Measurements from ENCODE around the gene TMEM115.

TMEM115 gene

DNA sequence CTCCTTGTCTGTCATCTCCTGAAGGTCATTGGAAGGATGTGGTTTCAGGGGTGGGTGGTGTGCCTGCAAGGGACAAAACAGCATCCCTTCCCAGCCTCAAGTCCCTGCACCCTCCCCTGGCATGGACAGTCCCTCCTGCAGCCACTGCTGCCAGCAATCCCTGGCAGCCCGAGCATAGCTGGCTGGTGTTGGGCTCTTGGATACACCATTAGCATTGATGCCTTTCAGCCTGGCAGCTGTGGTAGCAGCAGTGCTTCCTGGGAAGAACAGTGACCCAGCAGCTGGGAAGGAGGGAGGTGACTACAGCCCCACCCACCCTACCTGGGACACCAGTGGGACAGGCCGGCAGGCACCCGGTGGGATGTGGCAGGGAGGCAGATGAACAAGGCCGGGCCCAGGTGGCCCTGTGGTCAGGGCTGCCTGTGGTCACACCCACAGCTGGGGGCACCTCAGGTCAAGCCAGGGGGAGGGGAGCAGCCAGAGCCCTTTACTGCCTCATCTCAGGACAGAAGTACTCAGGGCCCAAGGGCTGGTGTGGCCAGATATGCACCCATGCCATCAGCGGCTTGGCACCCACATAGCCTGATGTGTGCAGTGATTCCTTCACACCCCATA is 32.9 kb upstream of the TMEM115 start:
- peaks cover 0 to 76% (median 0%) of the 10 kb centered on the region in 3 experiments for H3K27me3 ChIP-seq (ENCODE audit: control insufficient read depth in 3 of 3, insufficient read depth in 3 of 3, low read depth in 1 of 3, low read length in 3 of 3)
- H3K18ac ChIP-seq (ENCODE audit: low read length), result peak overlapping the region; percentile 33
- peak overlapping the region; percentile 75 for H3K23ac ChIP-seq (ENCODE audit: low read depth, low read length, poor library complexity)
- H3K4me2 ChIP-seq (ENCODE audit: insufficient read depth, low read length, poor library complexity, severe bottlenecking), result no peak overlapping the region
- H2BK12ac ChIP-seq (ENCODE audit: low read length), result no peak overlapping the region
- H3K79me1 ChIP-seq (ENCODE audit: low read depth, low read length), result no peaks in the 10 kb centered on the region
- H3K14ac ChIP-seq (ENCODE audit: low read length), result no peak overlapping the region
- peak overlapping the region; percentile 44 for H2AK5ac ChIP-seq (ENCODE audit: low read depth, low read length)
- H3K9ac ChIP-seq (ENCODE audit: low read depth, low read length, poor library complexity), result peak overlapping the region; percentile 50
- H3K9me3 ChIP-seq (replicated peaks in 1 of 2; ENCODE audit: control insufficient read depth in 2 of 2, insufficient read depth in 1 of 2, low read depth in 1 of 2, low read length in 2 of 2), result no peaks in the 10 kb centered on the region
- DNase-seq (ENCODE audit: low spot score), result no peak
- no peak overlapping the region for H3K27ac ChIP-seq (replicated peaks; ENCODE audit: low read length)
- no peak overlapping the region for H2BK15ac ChIP-seq (ENCODE audit: low read length)
- no peak overlapping the region for H3K4ac ChIP-seq (ENCODE audit: low read length)
- no peak overlapping the region for H2AFZ ChIP-seq (ENCODE audit: low read length)
- H2BK5ac ChIP-seq (ENCODE audit: low read length), result no peak overlapping the region
- no peak overlapping the region for H4K8ac ChIP-seq (ENCODE audit: low read depth, low read length)
- H2BK120ac ChIP-seq (ENCODE audit: low read depth, low read length), result no peak overlapping the region
- no peak overlapping the region for H4K91ac ChIP-seq (ENCODE audit: low read depth, low read length, poor library complexity)
- peaks cover 3 to 15% of the 10 kb centered on the region in 2 donors for H3K4me1 ChIP-seq (ENCODE audit: control insufficient read depth in 2 of 2, insufficient read depth in 1 of 2, low read depth in 1 of 2, low read length in 2 of 2)
- WGBS, 2 donors (ENCODE audit: extremely low coverage in 2 of 2, insufficient read length in 2 of 2, insufficient replicate concordance in 1 of 2), result no CpG with 5 or more reads among the region's 5 CpGs
- peak overlapping the region in 1 of 2 donors; percentile 51 for H3K4me3 ChIP-seq (ENCODE audit: low read length in 2 of 2)
- H3K36me3 ChIP-seq (replicated peaks in 1 of 2; ENCODE audit: control insufficient read depth in 2 of 2, insufficient read depth in 2 of 2, low read length in 2 of 2), result no peaks in the 10 kb centered on the region

DNA sequence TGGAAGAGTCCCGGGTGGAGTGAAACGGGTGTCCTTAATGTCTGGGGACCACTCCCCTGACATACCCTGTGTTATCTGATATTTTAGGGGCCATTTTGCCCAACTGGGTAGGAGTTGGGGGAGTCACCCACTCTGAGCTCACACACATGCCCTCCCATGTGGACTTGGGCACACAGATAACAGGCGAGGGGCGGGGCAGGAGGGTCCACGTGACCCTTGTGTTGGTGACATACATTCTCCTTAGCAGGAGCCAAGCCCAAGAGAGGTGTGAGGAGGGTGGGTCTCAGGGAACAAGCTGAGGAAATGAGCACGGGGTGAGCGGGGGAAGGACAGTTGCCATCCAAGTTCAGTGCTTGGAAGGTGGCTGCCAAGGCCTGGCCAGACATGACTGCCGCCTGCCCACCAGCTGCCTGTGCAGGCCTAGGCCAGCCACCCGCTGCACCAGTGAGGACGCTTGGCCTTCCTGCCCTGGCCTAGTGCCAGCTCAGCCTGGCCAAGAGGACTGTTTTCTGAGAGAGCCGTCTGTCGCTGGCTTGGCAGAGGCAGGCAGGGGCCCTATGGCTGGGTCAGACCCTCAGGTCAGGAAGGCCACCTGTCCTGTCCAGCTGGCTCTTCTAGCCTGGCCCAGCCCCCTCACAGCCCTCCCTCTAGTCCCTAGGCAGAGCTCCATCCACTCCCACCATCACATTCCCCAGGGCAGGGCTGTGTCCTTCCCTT is 31.3 kb upstream of the TMEM115 start:
- Histone ChIP-seq H3K36me3 (replicated peaks in 1 of 2; ENCODE audit: control insufficient read depth in 2 of 2, insufficient read depth in 2 of 2, low read length in 2 of 2) (no peaks in the 10 kb centered on the region), H2BK15ac (ENCODE audit: low read length) (peak overlapping the region; percentile 15), H3K27ac (replicated peaks; ENCODE audit: low read length) (no peak overlapping the region), H3K4me1 (ENCODE audit: control insufficient read depth in 2 of 2, insufficient read depth in 1 of 2, low read depth in 1 of 2, low read length in 2 of 2) (peaks cover 3 to 5% of the 10 kb centered on the region in 2 donors), H3K23ac (ENCODE audit: low read depth, low read length, poor library complexity) (no peak overlapping the region), H3K79me1 (ENCODE audit: low read depth, low read length) (no peaks in the 10 kb centered on the region), H3K9me3 (replicated peaks in 1 of 2; ENCODE audit: control insufficient read depth in 2 of 2, insufficient read depth in 1 of 2, low read depth in 1 of 2, low read length in 2 of 2) (no peaks in the 10 kb centered on the region), H3K9ac (ENCODE audit: low read depth, low read length, poor library complexity) (peak overlapping the region; percentile 12), H3K18ac (ENCODE audit: low read length) (no peak overlapping the region), H2BK12ac (ENCODE audit: low read length) (peak overlapping the region; percentile 7), H4K91ac (ENCODE audit: low read depth, low read length, poor library complexity) (no peak overlapping the region), H3K14ac (ENCODE audit: low read length) (peak overlapping the region; percentile 14), H3K4ac (ENCODE audit: low read length) (no peak overlapping the region), H4K8ac (ENCODE audit: low read depth, low read length) (no peak overlapping the region), H2AK5ac (ENCODE audit: low read depth, low read length) (peak overlapping the region; percentile 42), H2BK120ac (ENCODE audit: low read depth, low read length) (no peak overlapping the region), H3K27me3 (ENCODE audit: control insufficient read depth in 3 of 3, insufficient read depth in 3 of 3, low read depth in 1 of 3, low read length in 3 of 3) (peaks cover 0 to 87% (median 0%) of the 10 kb centered on the region in 3 experiments), H3K4me2 (ENCODE audit: insufficient read depth, low read length, poor library complexity, severe bottlenecking) (no peak overlapping the region), H3K4me3 (ENCODE audit: low read length in 2 of 2) (no peak overlapping the region), H2BK5ac (ENCODE audit: low read length) (no peak overlapping the region), H2AFZ (ENCODE audit: low read length) (no peak overlapping the region)
- no peak for DNase-seq (ENCODE audit: low spot score)
- no CpG with 5 or more reads among the region's 12 CpGs for WGBS, 2 donors (ENCODE audit: extremely low coverage in 2 of 2, insufficient read length in 2 of 2, insufficient replicate concordance in 1 of 2)

DNA sequence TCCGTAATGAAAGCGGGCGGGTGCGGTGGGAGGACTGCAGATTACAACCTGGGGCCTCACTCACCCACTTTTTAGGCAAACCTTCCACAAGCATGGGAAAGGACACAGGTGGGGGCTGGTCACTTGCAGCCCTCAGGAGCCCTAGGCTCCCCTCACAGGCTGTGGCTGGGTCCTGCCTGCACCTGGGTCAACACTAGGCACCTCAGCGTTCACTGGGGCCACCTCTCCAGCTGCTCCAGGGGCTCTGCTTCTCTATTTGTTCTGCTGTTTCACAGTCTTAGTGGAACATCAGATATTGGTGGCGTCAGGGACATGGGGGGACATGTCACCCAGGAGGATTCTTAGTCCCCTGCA is 30.1 kb upstream of the TMEM115 start:
- WGBS, 2 donors (ENCODE audit: extremely low coverage in 2 of 2, insufficient read length in 2 of 2, insufficient replicate concordance in 1 of 2), result no CpG with 5 or more reads among the region's 6 CpGs
- Histone ChIP-seq H3K23ac (ENCODE audit: low read depth, low read length, poor library complexity) (no peak overlapping the region), H2BK120ac (ENCODE audit: low read depth, low read length) (no peak overlapping the region), H3K18ac (ENCODE audit: low read length) (no peak overlapping the region), H3K9me3 (replicated peaks in 1 of 2; ENCODE audit: control insufficient read depth in 2 of 2, insufficient read depth in 1 of 2, low read depth in 1 of 2, low read length in 2 of 2) (no peaks in the 10 kb centered on the region), H4K91ac (ENCODE audit: low read depth, low read length, poor library complexity) (no peak overlapping the region), H3K9ac (ENCODE audit: low read depth, low read length, poor library complexity) (no peak overlapping the region), H3K79me1 (ENCODE audit: low read depth, low read length) (peaks cover 1% of the 10 kb centered on the region), H3K27ac (replicated peaks; ENCODE audit: low read length) (no peak overlapping the region), H3K4ac (ENCODE audit: low read length) (no peak overlapping the region), H2BK15ac (ENCODE audit: low read length) (no peak overlapping the region), H3K4me2 (ENCODE audit: insufficient read depth, low read length, poor library complexity, severe bottlenecking) (no peak overlapping the region), H2AK5ac (ENCODE audit: low read depth, low read length) (no peak overlapping the region), H2BK5ac (ENCODE audit: low read length) (no peak overlapping the region), H3K36me3 (replicated peaks in 1 of 2; ENCODE audit: control insufficient read depth in 2 of 2, insufficient read depth in 2 of 2, low read length in 2 of 2) (no peaks in the 10 kb centered on the region), H2AFZ (ENCODE audit: low read length) (no peak overlapping the region), H3K27me3 (ENCODE audit: control insufficient read depth in 3 of 3, insufficient read depth in 3 of 3, low read depth in 1 of 3, low read length in 3 of 3) (peaks cover 0 to 92% (median 0%) of the 10 kb centered on the region in 3 experiments), H3K4me1 (ENCODE audit: control insufficient read depth in 2 of 2, insufficient read depth in 1 of 2, low read depth in 1 of 2, low read length in 2 of 2) (peaks cover 3 to 5% of the 10 kb centered on the region in 2 donors), H4K8ac (ENCODE audit: low read depth, low read length) (no peak overlapping the region), H2BK12ac (ENCODE audit: low read length) (no peak overlapping the region), H3K4me3 (ENCODE audit: low read length in 2 of 2) (no peak overlapping the region), H3K14ac (ENCODE audit: low read length) (peak overlapping the region; percentile 56)
- no peak for DNase-seq (ENCODE audit: low spot score)

- H2AK5ac ChIP-seq (ENCODE audit: low read depth, low read length), result peak overlapping the region; percentile 20
- H3K4me1 ChIP-seq (ENCODE audit: control insufficient read depth in 2 of 2, insufficient read depth in 1 of 2, low read depth in 1 of 2, low read length in 2 of 2), result peaks cover 3 to 5% of the 10 kb centered on the region in 2 donors
- no peak overlapping the region for H3K23ac ChIP-seq (ENCODE audit: low read depth, low read length, poor library complexity)
- peak overlapping the region; percentile 60 for H2AFZ ChIP-seq (ENCODE audit: low read length)
- H3K18ac ChIP-seq (ENCODE audit: low read length), result peak overlapping the region; percentile 24
- H3K4me2 ChIP-seq (ENCODE audit: insufficient read depth, low read length, poor library complexity, severe bottlenecking), result no peak overlapping the region
- H3K4ac ChIP-seq (ENCODE audit: low read length), result no peak overlapping the region
- peak overlapping the region; percentile 88 for H2BK5ac ChIP-seq (ENCODE audit: low read length)
- H3K79me1 ChIP-seq (ENCODE audit: low read depth, low read length), result peaks cover 1% of the 10 kb centered on the region
- H3K27me3 ChIP-seq (ENCODE audit: control insufficient read depth in 3 of 3, insufficient read depth in 3 of 3, low read depth in 1 of 3, low read length in 3 of 3), result peaks cover 0 to 92% (median 0%) of the 10 kb centered on the region in 3 experiments
- H2BK120ac ChIP-seq (ENCODE audit: low read depth, low read length), result peak overlapping the region; percentile 87
- no peak overlapping the region for H3K4me3 ChIP-seq (ENCODE audit: low read length in 2 of 2)
- H4K91ac ChIP-seq (ENCODE audit: low read depth, low read length, poor library complexity), result no peak overlapping the region
- no peak for DNase-seq (ENCODE audit: low spot score)
- no peak overlapping the region for H3K27ac ChIP-seq (replicated peaks; ENCODE audit: low read length)
- no peak overlapping the region for H4K8ac ChIP-seq (ENCODE audit: low read depth, low read length)
- no peak overlapping the region for H3K9ac ChIP-seq (ENCODE audit: low read depth, low read length, poor library complexity)
- no peaks in the 10 kb centered on the region for H3K9me3 ChIP-seq (replicated peaks in 1 of 2; ENCODE audit: control insufficient read depth in 2 of 2, insufficient read depth in 1 of 2, low read depth in 1 of 2, low read length in 2 of 2)
- peak overlapping the region; percentile 67 for H3K14ac ChIP-seq (ENCODE audit: low read length)
- H2BK15ac ChIP-seq (ENCODE audit: low read length), result peak overlapping the region; percentile 86
- no peak overlapping the region for H2BK12ac ChIP-seq (ENCODE audit: low read length)
- H3K36me3 ChIP-seq (replicated peaks in 1 of 2; ENCODE audit: control insufficient read depth in 2 of 2, insufficient read depth in 2 of 2, low read length in 2 of 2), result no peaks in the 10 kb centered on the region
- WGBS, 2 donors (ENCODE audit: extremely low coverage in 2 of 2, insufficient read length in 2 of 2, insufficient replicate concordance in 1 of 2), result no CpG with 5 or more reads among the region's 22 CpGs
Measured at GRCh38 chr3:50388720-50389413, 29.5 kb upstream of the TMEM115 start.

All from neuronal stem cell (in vitro differentiated cells).